HL-60 (cell line): ENCODE measurements around the gene BATF3.

ENCODE experiments used
- CTCF ChIP-seq: IDR thresholded peaks from one replicate; pipeline ENCODE4 v1.5.1; 2011; ENCODE audit warnings: low read length, control low read depth, inconsistent platforms; ENCODE audit not compliant: insufficient read depth
- GABPA ChIP-seq: IDR thresholded peaks from 2 replicates; pipeline ENCODE4 v1.6.1; 2012; ENCODE audit warnings: low read depth
- POLR2AphosphoS5 ChIP-seq: IDR thresholded peaks from 2 replicates; pipeline ENCODE4 v1.6.1; 2012; ENCODE audit warnings: low read depth
- REST ChIP-seq: IDR thresholded peaks from 2 replicates; pipeline ENCODE4 v1.6.1; 2012; ENCODE audit warnings: low read depth; ENCODE audit not compliant: insufficient replicate concordance
- SPI1 ChIP-seq: IDR thresholded peaks from 2 replicates; pipeline ENCODE4 v1.6.1; 2012; ENCODE audit warnings: low read depth, mild to moderate bottlenecking, borderline replicate concordance

GRCh38 chr1:212667223-212668139, 32.2 kb downstream of the BATF3 start:
- TF ChIP-seq GABPA: no peak
- no peak for TF ChIP-seq CTCF
- TF ChIP-seq REST: no peak
- no peak for TF ChIP-seq POLR2AphosphoS5
- no peak for TF ChIP-seq SPI1
